IMR-90 (cell line): Measurements from ENCODE around the gene ACOX2. TPM values are rescaled to one million over a fixed set of nuclear protein-coding genes. Genes with fewer than 3 reads are reported as not detected.

Experiments
- ATAC-seq: fragments of 200-7000 bp; cut with Tn5 transposase; 2 replicates; pipeline ENCODE4 v1.9.1; 2020; ENCODE audit warnings: low read depth, mild to moderate bottlenecking, moderate library complexity
- BruUV-seq: library from RNA; stranded (reverse); fragments of 400-500 nt; replicated peaks from 2 replicates; lab custom pipeline; 2021; lab: Mats Ljungman, UMichigan
- CTCF ChIA-PET: fragments of 300-600 bp; formaldehyde crosslinking; extraction: SDS; loops from one replicate; lab custom pipeline; 2021; ENCODE audit warnings: antibody characterized with exemption; lab: Yijun Ruan, JAX
- POLR2A ChIA-PET: fragments of 300-600 bp; sonication (Branson Sonifier 250); formaldehyde crosslinking; loops from one replicate; lab custom pipeline; 2022; ENCODE audit warnings: antibody characterized with exemption; ENCODE audit not compliant: unreplicated experiment; lab: Charles Lee
- DNase-seq: peaks from one replicate; pipeline ENCODE4 v3.0.0; 2013
- H2AFZ ChIP-seq: replicated peaks from 2 replicates; pipeline ENCODE3; 2013; ENCODE audit warnings: low read length, mild to moderate bottlenecking; ENCODE audit not compliant: poor library complexity
- H2AK5ac ChIP-seq: 2 replicates; pipeline ENCODE4 v1.6.1; 2013; ENCODE audit warnings: low read depth, low read length, inconsistent platforms
- H2AK9ac ChIP-seq: replicated peaks from 2 replicates; pipeline ENCODE3; 2013; ENCODE audit warnings: mild to moderate bottlenecking, low read depth, low read length, moderate library complexity; ENCODE audit not compliant: poor library complexity
- H2BK120ac ChIP-seq: 2 replicates; pipeline ENCODE4 v1.6.1; 2013; ENCODE audit warnings: low read depth, low read length, inconsistent platforms
- H2BK15ac ChIP-seq: 3 replicates; pipeline ENCODE4 v1.6.1; 2013; ENCODE audit warnings: low read depth, low read length, inconsistent platforms
- H2BK20ac ChIP-seq: 2 replicates; pipeline ENCODE4 v1.6.1; 2013; ENCODE audit warnings: low read depth, mild to moderate bottlenecking, inconsistent platforms, low read length, moderate library complexity
- H2BK5ac ChIP-seq: 2 replicates; pipeline ENCODE4 v1.6.1; 2013; ENCODE audit warnings: mild to moderate bottlenecking, low read depth, low read length, inconsistent platforms; ENCODE audit not compliant: poor library complexity, severe bottlenecking
- H3K14ac ChIP-seq: replicated peaks from 2 replicates; pipeline ENCODE4 v1.6.1; 2013; ENCODE audit warnings: low read depth, low read length, inconsistent platforms
- H3K18ac ChIP-seq: 2 replicates; pipeline ENCODE4 v1.6.1; 2013; ENCODE audit warnings: low read depth, low read length, control low read depth
- H3K23ac ChIP-seq: 2 replicates; pipeline ENCODE4 v1.6.1; 2013; ENCODE audit warnings: low read depth, low read length, inconsistent platforms
- H3K27ac ChIP-seq: 2 replicates; pipeline ENCODE4 v1.5.1; 2013; ENCODE audit warnings: mild to moderate bottlenecking, control low read depth, low read length; ENCODE audit not compliant: insufficient read depth
- H3K27me3 ChIP-seq: 2 replicates; pipeline ENCODE4 v1.6.1; 2013; ENCODE audit warnings: low read length; ENCODE audit not compliant: control insufficient read depth, insufficient read depth
- H3K36me3 ChIP-seq: 2 replicates; pipeline ENCODE4 v1.6.1; 2013; ENCODE audit warnings: low read length, mixed read lengths; ENCODE audit not compliant: control insufficient read depth, insufficient read depth
- H3K4ac ChIP-seq: 2 replicates; pipeline ENCODE4 v1.6.1; 2013; ENCODE audit warnings: low read depth, low read length, inconsistent platforms
- H3K4me1 ChIP-seq: 2 replicates; pipeline ENCODE4 v1.6.1; 2013; ENCODE audit warnings: low read length, mixed read lengths; ENCODE audit not compliant: control insufficient read depth, insufficient read depth
- H3K4me2 ChIP-seq: 2 replicates; pipeline ENCODE4 v1.6.1; 2013; ENCODE audit warnings: low read depth, mild to moderate bottlenecking, control low read depth, low read length, moderate library complexity
- H3K4me3 ChIP-seq: 2 replicates; pipeline ENCODE4 v1.5.1; 2013; ENCODE audit warnings: low read depth, mild to moderate bottlenecking, control low read depth, low read length, moderate library complexity; ENCODE audit not compliant: insufficient read depth
- H3K56ac ChIP-seq: 2 replicates; pipeline ENCODE4 v1.6.1; 2013; ENCODE audit warnings: low read length, inconsistent platforms; ENCODE audit not compliant: insufficient read depth; ENCODE audit errors: extremely low read depth
- H3K79me1 ChIP-seq, 2 experiments: 2 replicates each; pipeline ENCODE4 v1.6.1; 2013; ENCODE audit warnings: low read length in 2 of 2, inconsistent platforms in 1 of 2, low read depth in 1 of 2
- H3K9ac ChIP-seq: 2 replicates; pipeline ENCODE4 v1.6.1; 2013; ENCODE audit warnings: low read depth, low read length, control low read depth
- H3K9me1 ChIP-seq: 2 replicates; pipeline ENCODE4 v1.6.1; 2013; ENCODE audit warnings: low read length, inconsistent platforms; ENCODE audit not compliant: insufficient read depth
- H3K9me3 ChIP-seq: 2 replicates; pipeline ENCODE4 v1.6.1; 2013; ENCODE audit warnings: low read length; ENCODE audit not compliant: control insufficient read depth, insufficient read depth
- H4K20me1 ChIP-seq: 2 replicates; pipeline ENCODE4 v1.6.1; 2013; ENCODE audit warnings: low read length, inconsistent platforms; ENCODE audit not compliant: insufficient read depth
- H4K5ac ChIP-seq: 2 replicates; pipeline ENCODE4 v1.6.1; 2013; ENCODE audit warnings: mild to moderate bottlenecking, low read depth, low read length, control low read depth
- H4K8ac ChIP-seq, 2 experiments: 2 replicates each; pipeline ENCODE4 v1.6.1; 2013; ENCODE audit warnings: low read depth in 2 of 2, low read length in 2 of 2, control low read depth in 1 of 2, inconsistent platforms in 1 of 2
- H4K91ac ChIP-seq: 2 replicates; pipeline ENCODE4 v1.6.1; 2013; ENCODE audit warnings: low read depth, low read length, inconsistent platforms; ENCODE audit not compliant: insufficient read depth
- BHLHE40 ChIP-seq: fragments of 150-350 bp; IDR thresholded peaks from 2 replicates; pipeline ENCODE4 v1.6.1; 2016; ENCODE audit warnings: mild to moderate bottlenecking, low read depth, low read length
- CEBPB ChIP-seq: IDR thresholded peaks from 2 replicates; pipeline ENCODE4 v1.6.1; 2012; ENCODE audit warnings: low read depth, low read length, improper control_type of control experiment
- CHD1 ChIP-seq: IDR thresholded peaks from 2 replicates; pipeline ENCODE4 v1.6.1; 2012; ENCODE audit warnings: low read depth, low read length, improper control_type of control experiment
- CTCF ChIP-seq: conservative IDR thresholded peaks from 2 replicates; pipeline ENCODE4 v1.5.1; 2012; ENCODE audit warnings: mild to moderate bottlenecking, low read depth, low read length, improper control_type of control experiment
- ELK1 ChIP-seq: fragments of 150-350 bp; IDR thresholded peaks from 2 replicates; pipeline ENCODE4 v1.6.1; 2016; ENCODE audit warnings: low read depth, mild to moderate bottlenecking, low read length, moderate library complexity, borderline replicate concordance
- FOS ChIP-seq: fragments of 150-350 bp; IDR thresholded peaks from 2 replicates; pipeline ENCODE4 v1.6.1; 2016; ENCODE audit warnings: low read depth, low read length
- MAFK ChIP-seq: IDR thresholded peaks from 2 replicates; pipeline ENCODE4 v1.6.1; 2012; ENCODE audit warnings: low read depth, low read length, improper control_type of control experiment
- MAZ ChIP-seq: IDR thresholded peaks from 2 replicates; pipeline ENCODE4 v1.6.1; 2012; ENCODE audit warnings: low read depth, mild to moderate bottlenecking, low read length, improper control_type of control experiment, moderate library complexity, borderline replicate concordance
- MXI1 ChIP-seq: IDR thresholded peaks from 2 replicates; pipeline ENCODE4 v1.6.1; 2012; ENCODE audit warnings: low read depth, mild to moderate bottlenecking, low read length, moderate library complexity, borderline replicate concordance
- RAD21 ChIP-seq: IDR thresholded peaks from 2 replicates; pipeline ENCODE4 v1.6.1; 2012; ENCODE audit warnings: low read length, improper control_type of control experiment
- RCOR1 ChIP-seq: IDR thresholded peaks from 2 replicates; pipeline ENCODE4 v1.6.1; 2012; ENCODE audit warnings: mild to moderate bottlenecking, low read length, improper control_type of control experiment; ENCODE audit not compliant: insufficient replicate concordance
- RFX5 ChIP-seq: IDR thresholded peaks from 2 replicates; pipeline ENCODE4 v1.8.0; 2012; ENCODE audit warnings: low read depth, mild to moderate bottlenecking, low read length, moderate library complexity
- SMC3 ChIP-seq: fragments of 150-350 bp; IDR thresholded peaks from 2 replicates; pipeline ENCODE4 v1.6.1; 2016; ENCODE audit warnings: low read depth, mild to moderate bottlenecking, antibody characterized with exemption, low read length, moderate library complexity
- USF2 ChIP-seq: fragments of 150-350 bp; IDR thresholded peaks from 2 replicates; pipeline ENCODE4 v1.6.1; 2017; ENCODE audit warnings: mild to moderate bottlenecking, antibody characterized with exemption, low read length, low read depth
- WGBS, 2 experiments: methylation state at CpG; one replicate each; pipeline versions ENCODE4 v1.1.5 to v1.1.7; 2013; ENCODE audit warnings: missing lambda C conversion rate in 2 of 2; ENCODE audit not compliant: insufficient read length in 1 of 2; ENCODE audit errors: extremely low coverage in 2 of 2; 5-methylcytosine and 5-hydroxymethylcytosine counted together
- dilution Hi-C: fragments of 300-500 bp; cut with HindIII; formaldehyde crosslinking; loops from one replicate; pipeline ENCODE4 v1.14.3; 2018; ENCODE audit warnings: low sequenced_read_pairs; ENCODE audit not compliant: unreplicated experiment
- in situ Hi-C: fragments of 300-500 bp; cut with MboI; formaldehyde crosslinking; loops from 3 replicates; pipeline ENCODE4 v1.14.3; 2019; ENCODE audit warnings: low sequenced_read_pairs, inconsistent platforms, mixed read lengths
- intact Hi-C: fragments of 100-400 bp; cut with micrococcal nuclease; formaldehyde crosslinking; loops from 2 replicates; pipeline ENCODE4 v1.10.0; 2022
- polyA plus RNA-seq, 3 experiments: library from polyadenylated mRNA; depleted of rRNA; stranded (reverse); fragments of >200 nt; gene quantifications; 2 replicates each; pipeline ENCODE4 v1.2.3, GENCODE V29; 2012; ENCODE audit warnings: low replicate concordance in 1 of 3
- total RNA-seq: library from RNA; depleted of rRNA; stranded (reverse); fragments of >200 nt; gene quantifications from 2 replicates; pipeline ENCODE4 v1.2.3, GENCODE V29; 2012

ACOX2 gene
- total and polyA plus RNA-seq, 2 of the 4 experiments (the other 2 are of a cell fraction), result 15.6 to 32.9 TPM

GRCh38 chr3:58560771-58561311 lies 23.9 kb upstream of the ACOX2 start:
- peak overlapping the region; percentile 41; the same call in 1 of the 2 replicates for H4K5ac ChIP-seq
- peak overlapping the region; percentile 89 for H2AK9ac ChIP-seq
- 29% methylated on average over 3 of the region's 12 CpGs; no CpG with 5 or more reads in 1 of the 2 experiments for WGBS, 2 experiments
- H2BK15ac ChIP-seq, result peak overlapping the region; percentile 84; the same call in 2 of the 3 replicates
- peak overlapping the region; percentile 97 for H2BK120ac ChIP-seq
- POLR2A ChIA-PET, result no interaction called here
- dilution Hi-C loops (no loop called here), intact Hi-C loops (loop anchor here (2.0 to 10.0 kb wide), 5 partner anchors 70 to 1074 kb away; no protein-coding TSS in a partner anchor), in situ Hi-C loops (loop anchor here (5.0 to 25.0 kb wide), 2 partner anchors 66 to 426 kb away; no protein-coding TSS in a partner anchor)
- ATAC-seq, result peak; percentile 91
- H2AFZ ChIP-seq, result no peak overlapping the region
- no peaks in the 10 kb centered on the region for H3K27me3 ChIP-seq
- peak overlapping the region; percentile 95 for H2BK20ac ChIP-seq
- H3K4me1 ChIP-seq, result peaks cover 4% of the 10 kb centered on the region; the same call in 1 of the 2 replicates
- peak overlapping the region; percentile 99 for H4K91ac ChIP-seq
- H3K79me1 ChIP-seq, result no peaks in the 10 kb centered on the region
- H3K23ac ChIP-seq, result peak overlapping the region; percentile 40; the same call in 1 of the 2 replicates
- peak overlapping the region; percentile 92 for H2AK5ac ChIP-seq
- peak overlapping the region; percentile 55; the same call in 1 of the 2 replicates for H3K56ac ChIP-seq
- H3K27ac ChIP-seq, result peak overlapping the region; percentile 81
- peak overlapping the region in 1 of 2 experiments; percentile 84; a peak in 3 of 4 replicates for H4K8ac ChIP-seq
- H4K20me1 ChIP-seq, result no peaks in the 10 kb centered on the region
- no peak overlapping the region for H3K4me3 ChIP-seq
- peak overlapping the region; percentile 70 for H2BK5ac ChIP-seq
- H3K9me3 ChIP-seq, result no peaks in the 10 kb centered on the region
- H3K9ac ChIP-seq, result no peak overlapping the region
- H3K4me2 ChIP-seq, result no peak overlapping the region
- CTCF ChIA-PET, result interaction anchor here (0.6 to 1.5 kb wide), 9 partner anchors 8 to 1299 kb away, joined by 3 to 15 read pairs (median 4); no protein-coding TSS in a partner anchor
- no peaks in the 10 kb centered on the region for H3K36me3 ChIP-seq
- peak overlapping the region; percentile 90 for H3K14ac ChIP-seq
- BruUV-seq, result no TSS peak
- peak overlapping the region; percentile 96 for H3K4ac ChIP-seq
- H3K18ac ChIP-seq, result peak overlapping the region; percentile 78; the same call in 1 of the 2 replicates
- H3K9me1 ChIP-seq, result peaks cover 14% of the 10 kb centered on the region
- DNase-seq, result peak; percentile 98
- TF ChIP-seq ELK1 (no peak), FOS (no peak), RCOR1 (no peak), CHD1 (no peak; the same call in 1 of the 2 replicates), BHLHE40 (peak; percentile 95), SMC3 (peak; percentile 66), RFX5 (no peak), MAFK (no peak), RAD21 (peak; percentile 90), CTCF (peak; percentile 88), MXI1 (no peak), USF2 (peak; percentile 52; the same call in 1 of the 2 replicates), MAZ (no peak), CEBPB (peak; percentile 12; the same call in 1 of the 2 replicates)
